HFFc6 (cell line): ENCODE data around the gene FRMPD2. TPM values are rescaled to one million over a fixed set of nuclear protein-coding genes. Genes with fewer than 3 reads are reported as not detected.
A peak's percentile ranks its signal among the peaks of the same experiment; 100 is the strongest.

Source experiments
- DNase-seq: peaks from one replicate; pipeline ENCODE4 v3.0.0-alpha.2; 2018
- H3K27ac Mint-ChIP-seq: 2 replicates; pipeline ENCODE4 v1.8.0; 2020; ENCODE audit warnings: mild to moderate bottlenecking, mixed read lengths
- H3K27me3 Mint-ChIP-seq: 2 replicates; pipeline ENCODE4 v1.8.0; 2021; ENCODE audit warnings: mild to moderate bottlenecking, moderate library complexity, mixed read lengths; ENCODE audit not compliant: insufficient read depth
- H3K36me3 Mint-ChIP-seq: 2 replicates; pipeline ENCODE4 v1.8.0; 2021; ENCODE audit warnings: low read depth, mixed read lengths
- H3K4me1 Mint-ChIP-seq: 2 replicates; pipeline ENCODE4 v1.8.0; 2020; ENCODE audit warnings: low read depth, mixed read lengths
- H3K4me3 Mint-ChIP-seq: 2 replicates; pipeline ENCODE4 v1.8.0; 2020; ENCODE audit warnings: mild to moderate bottlenecking, moderate library complexity, mixed read lengths
- H3K9me3 Mint-ChIP-seq: 2 replicates; pipeline ENCODE4 v1.8.0; 2020; ENCODE audit warnings: mild to moderate bottlenecking, mixed read lengths
- CTCF ChIP-seq: fragments of 200-600 bp; sonication (generic); IDR thresholded peaks from 2 replicates; pipeline ENCODE4 v1.5.0; 2021; ENCODE audit warnings: antibody characterized with exemption, mild to moderate bottlenecking
- total RNA-seq, 6 experiments: library from RNA; stranded (reverse); fragmentation: NEBNext Ultra II Directional; extraction: Animal tissue kit (Norgen Biotek cat#: 25700); gene quantifications; 2 replicates in 1 of 6; 3 replicates in 5 of 6; pipeline ENCODE4 v1.2.3, GENCODE V29; 2021

The FRMPD2 gene
- total RNA-seq, 6 experiments from 2014 or later: not detected

GRCh38 chr10:48209241-48209640, 65.3 kb downstream of the FRMPD2 start:
- no peaks in the 10 kb centered on the region for H3K36me3 Mint-ChIP-seq
- no peak for TF ChIP-seq CTCF
- H3K4me1 Mint-ChIP-seq: no peaks in the 10 kb centered on the region
- H3K9me3 Mint-ChIP-seq: no peaks in the 10 kb centered on the region
- H3K4me3 Mint-ChIP-seq: no peak overlapping the region
- peak; percentile 24 for DNase-seq
- no peak overlapping the region for H3K27ac Mint-ChIP-seq
- peaks cover 25% of the 10 kb centered on the region for H3K27me3 Mint-ChIP-seq

GRCh38 chr10:48207853-48208252, 66.6 kb downstream of the FRMPD2 start:
- no peak overlapping the region for H3K27ac Mint-ChIP-seq

GRCh38 chr10:48206482-48207250, 67.8 kb downstream of the FRMPD2 start:
- TF ChIP-seq CTCF: no peak
- H3K36me3 Mint-ChIP-seq: no peaks in the 10 kb centered on the region
- no peak overlapping the region for H3K27ac Mint-ChIP-seq
- H3K27me3 Mint-ChIP-seq: peaks cover 24% of the 10 kb centered on the region
- no peaks in the 10 kb centered on the region for H3K4me1 Mint-ChIP-seq
- DNase-seq: no peak
- no peaks in the 10 kb centered on the region for H3K9me3 Mint-ChIP-seq
- no peak overlapping the region for H3K4me3 Mint-ChIP-seq

More at GRCh38 chr10:48207853-48208252, 66.6 kb downstream of the FRMPD2 start:
- Mint-ChIP-seq H3K4me1 (no peaks in the 10 kb centered on the region), H3K9me3 (no peaks in the 10 kb centered on the region), H3K36me3 (no peaks in the 10 kb centered on the region), H3K4me3 (no peak overlapping the region), H3K27me3 (peaks cover 32% of the 10 kb centered on the region)
- no peak for TF ChIP-seq CTCF
- DNase-seq: no peak

- peak; percentile 5 for DNase-seq
- peaks cover 24% of the 10 kb centered on the region for H3K27me3 Mint-ChIP-seq
- no peak overlapping the region for H3K4me3 Mint-ChIP-seq
- H3K9me3 Mint-ChIP-seq: no peaks in the 10 kb centered on the region
- TF ChIP-seq CTCF: no peak
- no peak overlapping the region for H3K27ac Mint-ChIP-seq
- H3K36me3 Mint-ChIP-seq: no peaks in the 10 kb centered on the region
- no peaks in the 10 kb centered on the region for H3K4me1 Mint-ChIP-seq
These were observed 68.6 kb downstream of the FRMPD2 start for GRCh38 chr10:48205918-48206317.

- H3K4me1 Mint-ChIP-seq: peaks cover 7% of the 10 kb centered on the region
- H3K4me3 Mint-ChIP-seq: peak overlapping the region; percentile 72
- H3K27ac Mint-ChIP-seq: peak overlapping the region; percentile 61
- TF ChIP-seq CTCF: no peak
- H3K9me3 Mint-ChIP-seq: no peaks in the 10 kb centered on the region
- H3K36me3 Mint-ChIP-seq: peaks cover 5% of the 10 kb centered on the region; the same call in 1 of the 2 replicates
- H3K27me3 Mint-ChIP-seq: peaks cover 26% of the 10 kb centered on the region
- DNase-seq: peak; percentile 85
These were observed 74.7 kb downstream of the FRMPD2 start for GRCh38 chr10:48199580-48200377.
